IPS-11a (cell line): ENCODE data around the gene KRTAP9-8.
"Not testable (repeated sequence)": the region's sequence is repeated elsewhere in the genome, so short reads cannot be mapped to it uniquely, and the experiment has no call there.

Source experiments
- H3K4me3 ChIP-seq: one replicate; pipeline ENCODE4 v1.5.1; 2013; ENCODE audit warnings: low read depth, low read length, control low read depth

The KRTAP9-8 gene, protein sequence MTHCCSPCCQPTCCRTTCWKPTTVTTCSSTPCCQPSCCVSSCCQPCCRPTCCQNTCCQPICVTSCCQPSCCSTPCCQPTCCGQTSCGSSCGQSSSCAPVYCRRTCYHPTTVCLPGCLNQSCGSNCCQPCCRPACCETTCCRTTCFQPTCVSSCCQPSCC

DNA sequence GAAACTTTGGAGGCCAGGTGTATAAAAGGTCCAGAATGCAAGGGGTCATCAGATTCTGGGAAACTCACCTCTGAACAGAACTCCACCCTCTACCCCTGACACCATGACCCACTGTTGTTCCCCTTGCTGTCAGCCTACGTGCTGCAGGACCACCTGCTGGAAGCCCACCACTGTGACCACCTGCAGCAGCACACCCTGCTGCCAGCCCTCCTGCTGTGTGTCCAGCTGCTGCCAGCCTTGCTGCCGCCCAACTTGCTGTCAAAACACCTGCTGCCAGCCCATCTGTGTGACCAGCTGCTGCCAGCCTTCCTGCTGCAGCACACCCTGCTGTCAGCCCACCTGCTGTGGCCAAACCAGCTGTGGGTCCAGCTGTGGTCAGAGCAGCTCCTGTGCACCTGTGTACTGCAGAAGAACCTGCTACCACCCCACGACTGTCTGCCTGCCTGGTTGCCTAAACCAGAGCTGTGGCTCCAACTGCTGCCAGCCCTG, at the start of gene KRTAP9-8:
TSS of gene KRTAP9-8 (plus strand) at position 51 of the 489 bp plus-strand sequence. CDS start at position 104, 53 bp downstream.
- H3K4me3 ChIP-seq, result not testable (repeated sequence)

DNA sequence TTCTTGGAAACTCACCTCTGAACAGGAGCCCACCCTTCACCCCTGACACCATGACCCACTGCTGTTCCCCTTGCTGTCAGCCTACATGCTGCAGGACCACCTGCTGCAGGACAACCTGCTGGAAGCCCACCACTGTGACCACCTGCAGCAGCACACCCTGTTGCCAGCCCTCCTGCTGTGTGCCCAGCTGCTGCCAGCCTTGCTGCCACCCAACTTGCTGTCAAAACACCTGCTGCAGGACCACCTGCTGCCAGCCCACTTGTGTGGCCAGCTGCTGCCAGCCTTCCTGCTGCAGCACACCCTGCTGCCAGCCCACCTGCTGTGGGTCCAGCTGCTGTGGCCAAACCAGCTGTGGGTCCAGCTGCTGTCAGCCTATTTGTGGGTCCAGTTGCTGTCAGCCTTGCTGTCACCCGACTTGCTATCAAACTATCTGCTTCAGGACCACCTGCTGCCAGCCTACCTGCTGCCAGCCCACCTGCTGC, 47.9 kb upstream of the KRTAP9-8 start, which contains the start of gene KRTAP9-1:
TSS of gene KRTAP9-1 (plus strand) at position 51 of the 482 bp plus-strand sequence. CDS start at position 51, 0 bp downstream.
- H3K4me3 ChIP-seq, result not testable (repeated sequence)

DNA sequence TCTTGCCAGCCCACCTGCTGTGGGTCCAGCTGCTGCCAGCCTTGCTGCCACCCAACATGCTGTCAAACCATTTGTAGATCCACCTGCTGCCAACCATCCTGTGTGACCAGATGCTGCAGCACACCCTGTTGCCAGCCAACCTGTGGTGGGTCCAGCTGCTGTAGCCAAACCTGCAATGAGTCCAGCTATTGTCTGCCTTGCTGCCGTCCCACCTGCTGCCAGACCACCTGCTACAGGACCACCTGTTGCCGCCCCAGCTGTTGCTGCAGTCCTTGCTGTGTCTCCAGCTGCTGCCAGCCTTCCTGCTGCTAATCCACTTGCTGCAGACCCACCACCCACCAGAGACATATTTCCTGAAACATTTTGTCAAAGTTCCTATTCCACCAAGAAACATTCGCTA, 47.5 kb upstream of the KRTAP9-8 start:
- H3K4me3 ChIP-seq, result no peak overlapping the region

DNA sequence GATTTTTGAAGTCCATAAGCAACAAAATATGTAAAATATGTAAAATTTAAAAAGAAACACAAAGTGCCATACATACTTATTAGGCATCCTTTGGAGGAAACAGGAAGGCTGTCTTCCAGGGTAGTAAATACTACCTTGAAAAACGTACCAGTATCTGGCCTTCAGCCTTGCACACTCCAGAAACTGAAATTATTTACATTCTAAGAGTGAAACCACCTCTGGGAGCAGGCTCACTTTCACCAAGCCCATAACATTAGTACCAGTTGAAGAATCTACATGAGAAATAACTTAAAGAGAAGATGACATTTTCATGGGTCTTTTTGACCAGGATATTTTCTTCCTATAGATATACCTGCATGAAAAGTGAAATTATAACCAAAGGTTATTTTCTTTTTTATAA, 41.7 kb upstream of the KRTAP9-8 start:
- H3K4me3 ChIP-seq, result no peak overlapping the region

DNA sequence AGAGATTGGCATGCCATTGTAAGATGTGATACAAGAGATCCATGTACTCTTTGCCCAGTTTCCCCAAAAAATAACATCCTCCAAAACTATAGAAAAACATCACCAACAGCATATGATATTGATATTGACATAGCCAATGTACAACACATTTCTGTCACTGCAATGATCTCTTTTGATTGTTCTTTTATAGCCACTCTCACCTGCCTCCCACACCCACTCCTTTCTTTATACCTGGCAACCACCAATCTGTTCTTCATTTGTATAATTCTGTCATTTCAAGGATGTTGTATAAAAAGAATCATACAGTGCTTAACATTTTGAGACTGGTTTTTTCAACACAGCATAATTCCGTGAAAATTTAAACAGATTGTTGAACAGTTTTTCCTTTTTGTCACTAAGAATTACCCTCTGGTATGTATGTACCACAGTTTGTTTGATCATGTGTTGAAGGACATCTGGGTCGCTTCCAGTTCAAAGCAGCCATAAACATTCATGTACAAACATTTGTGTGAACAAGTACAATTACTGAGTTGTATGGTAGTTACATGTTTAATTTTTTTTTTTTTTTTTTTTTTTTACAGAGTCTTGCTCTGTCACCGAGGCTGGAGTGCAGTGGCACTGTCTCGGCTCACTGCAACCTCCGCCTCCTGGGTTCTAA, 38.2 kb upstream of the KRTAP9-8 start:
- H3K4me3 ChIP-seq, result no peak overlapping the region

DNA sequence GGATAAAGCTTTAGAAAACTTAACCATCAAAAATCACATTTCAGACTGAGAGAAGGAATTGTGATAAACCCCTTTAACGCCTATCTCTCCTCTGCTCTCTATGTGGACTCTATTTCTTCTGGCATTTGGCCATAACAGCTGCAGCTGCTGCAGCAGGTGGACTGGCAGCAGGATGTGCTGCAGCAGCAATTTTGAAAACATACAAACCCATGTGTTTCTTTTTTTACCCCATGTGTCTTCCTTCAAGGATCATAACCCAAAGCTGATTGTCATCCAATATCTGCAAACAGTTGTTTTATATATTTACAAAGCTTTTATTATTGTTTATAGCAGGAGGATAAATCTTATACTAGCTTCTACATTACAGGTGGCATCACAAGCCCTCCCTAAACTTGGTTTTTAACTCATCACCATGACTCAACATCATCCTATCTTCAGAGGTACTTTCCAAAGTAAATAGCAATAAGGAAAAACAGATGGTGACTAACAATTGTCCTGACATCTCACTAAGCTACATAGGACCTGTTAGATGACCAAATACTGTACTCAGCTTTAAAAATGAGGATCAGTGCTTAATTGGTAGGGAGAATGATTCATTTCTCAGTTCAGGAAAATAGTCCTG, 25.8 kb upstream of the KRTAP9-8 start:
- no peak overlapping the region for H3K4me3 ChIP-seq

DNA sequence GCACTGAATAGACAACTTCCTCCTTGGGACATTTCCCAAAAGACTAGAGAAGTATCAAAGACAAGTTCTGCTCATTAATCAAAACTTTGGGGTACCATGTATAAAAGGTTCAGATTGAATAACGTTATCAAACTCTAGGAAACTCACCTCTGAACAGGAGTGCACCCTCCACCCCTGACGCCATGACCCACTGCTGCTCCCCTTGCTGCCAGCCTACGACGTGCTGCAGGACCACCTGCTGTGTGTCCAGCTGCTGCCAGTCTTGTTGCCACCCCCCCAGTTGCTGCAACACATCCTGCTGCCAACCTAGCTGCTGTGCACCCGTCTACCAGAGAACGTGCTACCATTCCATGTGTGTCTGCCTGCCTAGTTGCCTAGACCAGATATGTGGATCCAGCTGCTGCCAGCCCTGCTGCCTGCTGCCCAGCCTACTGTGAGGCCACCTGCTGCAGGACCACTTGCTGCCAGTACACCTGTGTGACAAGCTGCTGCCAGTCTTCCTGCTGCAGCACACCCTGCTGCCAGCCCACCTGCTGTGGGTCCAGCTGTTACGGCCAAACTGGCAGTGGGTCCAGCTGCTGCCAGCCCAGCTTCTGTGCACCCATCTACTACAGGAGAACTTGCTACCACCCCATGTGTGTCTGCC, 25.2 kb upstream of the KRTAP9-8 start:
- no peak overlapping the region for H3K4me3 ChIP-seq

DNA sequence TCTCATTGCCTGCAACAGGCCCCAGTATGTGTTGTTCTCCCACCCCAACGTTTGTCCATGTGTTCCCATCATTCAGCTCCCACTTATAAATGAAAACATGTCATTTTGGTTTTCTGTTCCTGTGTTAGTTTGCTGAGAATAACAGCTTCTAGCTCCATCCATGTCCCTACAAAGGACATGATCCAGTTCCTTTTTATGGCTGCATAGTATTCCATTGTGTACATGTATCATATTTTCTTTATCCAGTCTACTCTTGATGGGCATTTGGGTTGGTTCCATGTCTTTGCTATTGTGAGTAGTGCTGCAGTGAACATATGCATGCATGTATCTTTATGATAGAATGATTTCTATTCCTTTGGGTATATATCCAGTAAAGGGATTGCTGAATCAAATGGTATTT, 22.1 kb upstream of the KRTAP9-8 start:
- no peak overlapping the region for H3K4me3 ChIP-seq

DNA sequence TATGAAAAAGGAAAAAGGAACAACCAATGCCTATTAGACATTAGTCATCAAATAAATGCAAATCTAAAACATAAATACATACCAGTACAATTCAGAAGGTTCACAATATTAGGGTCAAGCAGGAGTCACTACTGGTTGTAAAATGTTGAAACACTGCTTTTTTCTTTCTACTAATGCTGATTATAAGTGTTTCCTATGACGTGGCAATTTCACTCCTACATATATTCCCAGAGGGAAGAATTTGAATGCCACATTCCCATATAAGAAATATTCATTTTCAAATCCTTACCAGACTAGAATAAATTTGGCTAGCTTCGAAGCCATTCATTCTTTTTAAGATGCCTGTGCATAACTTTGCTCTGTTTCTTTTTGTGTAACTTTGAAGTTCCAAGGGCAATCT, 14.0 kb upstream of the KRTAP9-8 start:
- H3K4me3 ChIP-seq, result no peak overlapping the region

DNA sequence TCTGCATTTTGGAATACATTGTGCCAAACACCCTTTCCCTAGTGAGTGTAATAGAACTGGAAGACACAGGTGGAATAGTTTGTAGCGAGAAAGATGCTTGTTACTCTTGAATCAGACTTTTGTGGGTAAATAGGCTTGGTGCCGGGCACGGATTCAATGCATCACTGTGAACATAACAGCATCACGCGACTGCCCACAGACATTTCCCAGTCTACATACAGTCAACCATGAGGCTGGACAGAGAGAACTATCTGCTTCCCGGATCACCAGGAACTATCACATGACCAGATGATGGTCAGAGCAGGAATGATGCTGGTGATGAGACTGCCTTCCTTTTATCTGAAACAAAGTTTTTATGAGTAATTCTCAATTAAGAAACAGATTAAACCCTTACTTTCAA, 11.7 kb upstream of the KRTAP9-8 start:
- H3K4me3 ChIP-seq, result no peak overlapping the region

DNA sequence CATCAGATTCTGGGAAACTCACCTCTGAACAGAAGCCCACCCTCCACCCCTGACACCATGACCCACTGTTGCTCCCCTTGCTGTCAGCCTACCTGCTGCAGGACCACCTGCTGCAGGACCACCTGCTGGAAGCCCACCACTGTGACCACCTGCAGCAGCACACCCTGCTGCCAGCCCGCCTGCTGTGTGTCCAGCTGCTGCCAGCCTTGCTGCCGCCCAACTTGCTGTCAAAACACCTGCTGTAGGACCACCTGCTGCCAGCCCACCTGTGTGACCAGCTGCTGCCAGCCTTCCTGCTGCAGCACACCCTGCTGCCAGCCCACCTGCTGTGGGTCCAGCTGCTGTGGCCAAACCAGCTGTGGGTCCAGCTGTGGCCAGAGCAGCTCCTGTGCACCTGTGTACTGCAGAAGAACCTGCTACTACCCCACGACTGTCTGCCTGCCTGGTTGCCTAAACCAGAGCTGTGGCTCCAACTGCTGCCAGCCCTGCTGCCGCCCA, 11.2 kb upstream of the KRTAP9-8 start, which contains the start of gene KRTAP9-2:
TSS of gene KRTAP9-2 (plus strand) at position 51 of the 498 bp plus-strand sequence. CDS start at position 58, 7 bp downstream.
- H3K4me3 ChIP-seq, result not testable (repeated sequence)

DNA sequence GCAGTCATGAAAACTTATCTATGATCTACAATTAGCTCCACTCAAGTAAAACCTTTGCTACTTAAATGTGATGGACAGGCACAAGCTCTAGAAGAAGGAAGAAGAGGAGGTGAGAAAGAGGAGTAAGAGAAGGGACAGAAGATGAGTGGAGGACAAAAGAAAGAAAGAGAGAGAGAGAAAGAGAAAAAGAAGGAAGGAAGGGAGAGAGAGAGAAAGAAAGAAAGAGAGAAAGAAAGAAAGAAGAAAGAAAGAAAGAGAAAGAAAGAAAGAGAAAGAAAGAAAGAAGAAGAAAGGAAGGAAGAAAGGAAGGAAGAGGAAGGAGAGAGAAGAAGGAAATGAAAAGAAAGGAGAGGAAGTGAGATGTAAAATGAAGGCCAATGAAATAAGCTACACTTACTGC, 7.7 kb upstream of the KRTAP9-8 start:
- no peak overlapping the region for H3K4me3 ChIP-seq

DNA sequence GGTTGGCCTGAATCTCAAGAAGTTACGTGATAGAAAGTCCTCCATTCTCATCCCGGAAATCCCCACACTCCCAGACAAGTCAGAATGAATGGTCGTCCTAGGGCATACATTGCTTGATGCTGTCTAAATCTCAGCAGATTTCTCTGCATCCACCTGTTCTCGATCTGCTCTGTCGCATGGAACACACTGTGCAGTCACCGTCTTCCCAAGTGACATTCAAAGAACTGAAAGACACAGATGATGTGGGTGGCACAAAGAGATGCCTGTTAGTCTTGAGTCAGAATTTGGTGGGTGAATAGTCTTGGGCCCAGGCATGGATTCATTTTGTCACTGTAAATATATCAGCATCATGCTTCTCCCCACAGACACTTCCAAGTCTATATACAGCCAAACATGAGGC, 6.1 kb upstream of the KRTAP9-8 start:
- H3K4me3 ChIP-seq, result no peak overlapping the region

DNA sequence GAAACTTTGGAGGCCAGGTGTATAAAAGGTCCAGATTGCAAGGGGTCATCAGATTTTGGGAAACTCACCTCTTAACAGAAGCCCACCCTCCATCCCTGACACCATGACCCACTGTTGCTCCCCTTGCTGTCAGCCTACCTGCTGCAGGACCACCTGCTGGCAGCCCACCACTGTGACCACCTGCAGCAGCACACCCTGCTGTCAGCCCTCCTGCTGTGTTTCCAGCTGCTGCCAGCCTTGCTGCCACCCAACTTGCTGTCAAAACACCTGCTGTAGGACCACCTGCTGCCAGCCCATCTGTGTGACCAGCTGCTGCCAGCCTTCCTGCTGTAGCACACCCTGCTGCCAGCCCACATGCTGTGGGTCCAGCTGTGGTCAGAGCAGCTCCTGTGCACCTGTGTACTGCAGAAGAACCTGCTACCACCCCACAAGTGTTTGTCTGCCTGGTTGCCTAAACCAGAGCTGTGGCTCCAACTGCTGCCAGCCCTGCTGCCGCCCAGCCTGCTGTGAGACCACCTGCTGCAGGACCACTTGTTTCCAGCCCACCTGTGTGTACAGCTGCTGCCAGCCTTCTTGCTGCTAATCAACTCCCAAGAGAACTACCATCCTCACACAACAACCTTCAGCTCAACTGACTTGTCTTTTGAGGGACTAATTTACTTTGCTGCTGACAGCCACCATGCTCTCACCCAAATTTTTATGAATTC, 5.2 kb upstream of the KRTAP9-8 start, which contains the start of gene KRTAP9-3:
TSS of gene KRTAP9-3 (plus strand) at position 51 of the 707 bp plus-strand sequence. CDS start at position 104, 53 bp downstream.
- not testable (repeated sequence) for H3K4me3 ChIP-seq

DNA sequence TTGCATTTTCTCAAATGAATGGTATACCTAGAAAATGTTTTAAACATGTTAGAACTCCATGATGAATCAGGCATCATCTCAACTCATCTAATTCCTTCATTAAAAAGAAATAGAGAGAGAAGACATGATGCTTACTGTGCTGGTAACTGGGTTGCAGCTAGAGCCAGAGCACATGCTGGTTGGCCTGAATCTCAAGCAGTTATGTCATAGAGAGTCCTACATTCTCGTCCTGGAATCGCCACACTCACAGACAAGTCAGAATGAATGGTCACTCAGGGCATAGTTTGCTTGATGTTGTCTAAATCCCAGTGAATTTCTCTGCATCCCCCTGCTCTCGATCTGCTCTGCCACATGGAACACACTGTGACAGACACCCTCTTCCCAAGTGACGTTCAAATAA, 683 bp upstream of the KRTAP9-8 start:
- not testable (repeated sequence) for H3K4me3 ChIP-seq

DNA sequence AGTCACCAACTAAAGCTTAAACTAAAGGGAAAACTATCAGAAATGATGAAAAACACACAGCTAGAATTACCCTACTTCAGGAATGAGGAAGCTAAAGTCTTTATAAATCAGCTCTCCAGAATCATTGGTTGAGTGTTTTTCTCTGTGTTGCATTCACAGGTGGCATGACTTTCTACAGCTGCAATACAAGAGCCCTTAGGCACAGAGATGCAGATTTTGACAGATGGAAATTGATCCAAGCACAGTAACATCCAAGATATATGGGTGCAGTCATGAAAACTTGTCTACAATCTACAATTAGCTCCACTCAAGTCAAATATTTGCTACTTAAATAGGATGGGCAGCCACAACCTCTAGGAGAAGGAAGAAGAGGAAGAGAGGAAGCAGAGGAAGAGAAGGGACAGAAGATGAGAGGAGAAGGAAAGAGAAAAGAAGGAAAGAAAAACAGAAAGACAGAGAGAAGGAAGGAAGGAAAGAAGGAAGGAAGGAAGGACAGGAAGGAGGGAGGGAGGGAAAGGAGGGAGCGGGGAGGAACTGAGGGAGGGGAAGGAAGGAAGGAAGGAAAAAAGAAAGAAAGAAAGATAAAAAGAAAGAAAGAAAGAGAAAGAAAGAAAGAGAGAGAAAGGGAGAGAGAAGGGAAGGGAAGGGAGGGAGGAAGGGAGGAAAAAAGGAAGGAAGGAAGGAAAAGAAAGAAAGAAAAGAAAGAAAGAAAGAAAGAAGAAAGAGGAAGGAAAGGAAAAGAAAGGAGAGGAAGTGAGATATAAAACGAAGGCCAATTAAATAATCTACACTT, 9.4 kb downstream of the KRTAP9-8 start:
- H3K4me3 ChIP-seq, result not testable (repeated sequence)

DNA sequence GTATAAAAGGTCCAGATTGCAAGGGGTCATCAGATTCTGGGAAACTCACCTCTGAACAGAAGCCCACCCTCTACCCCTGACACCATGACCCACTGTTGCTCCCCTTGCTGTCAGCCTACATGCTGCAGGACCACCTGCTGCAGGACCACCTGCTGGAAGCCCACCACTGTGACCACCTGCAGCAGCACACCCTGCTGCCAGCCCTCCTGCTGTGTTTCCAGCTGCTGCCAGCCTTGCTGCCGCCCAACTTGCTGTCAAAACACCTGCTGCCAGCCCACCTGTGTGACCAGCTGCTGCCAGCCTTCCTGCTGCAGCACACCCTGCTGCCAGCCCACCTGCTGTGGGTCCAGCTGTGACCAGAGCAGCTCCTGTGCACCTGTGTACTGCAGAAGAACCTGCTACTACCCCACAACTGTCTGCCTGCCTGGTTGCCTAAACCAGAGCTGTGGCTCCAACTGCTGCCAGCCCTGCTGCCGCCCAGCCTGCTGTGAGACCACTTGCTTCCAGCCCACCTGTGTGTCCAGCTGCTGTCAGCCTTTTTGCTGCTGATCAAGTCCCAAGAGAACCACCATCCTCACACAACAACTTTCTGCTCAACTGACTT, 11.9 kb downstream of the KRTAP9-8 start, which contains the start of gene KRTAP9-4:
TSS of gene KRTAP9-4 (plus strand) at position 51 of the 604 bp plus-strand sequence. CDS start at position 85, 34 bp downstream.
- H3K4me3 ChIP-seq, result not testable (repeated sequence)

DNA sequence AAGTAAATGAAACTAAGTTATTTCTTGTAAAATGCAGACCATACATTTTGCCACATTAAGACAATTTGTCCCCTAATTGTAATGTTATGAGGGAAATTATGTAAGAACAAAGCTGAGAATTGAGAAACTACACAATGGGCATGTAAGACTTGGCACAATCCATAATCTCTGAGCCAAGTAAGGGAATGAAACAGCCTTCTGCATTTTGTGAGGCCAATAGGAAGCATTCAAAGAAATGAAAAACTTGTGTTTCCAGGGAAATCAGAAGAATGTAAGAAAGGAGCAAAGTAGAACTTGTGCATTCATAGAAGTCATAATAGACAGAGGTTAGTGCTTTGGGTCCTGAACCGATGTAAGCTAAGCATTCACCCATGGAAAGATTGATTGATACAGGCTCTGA, 13.5 kb downstream of the KRTAP9-8 start:
- no peak overlapping the region for H3K4me3 ChIP-seq

DNA sequence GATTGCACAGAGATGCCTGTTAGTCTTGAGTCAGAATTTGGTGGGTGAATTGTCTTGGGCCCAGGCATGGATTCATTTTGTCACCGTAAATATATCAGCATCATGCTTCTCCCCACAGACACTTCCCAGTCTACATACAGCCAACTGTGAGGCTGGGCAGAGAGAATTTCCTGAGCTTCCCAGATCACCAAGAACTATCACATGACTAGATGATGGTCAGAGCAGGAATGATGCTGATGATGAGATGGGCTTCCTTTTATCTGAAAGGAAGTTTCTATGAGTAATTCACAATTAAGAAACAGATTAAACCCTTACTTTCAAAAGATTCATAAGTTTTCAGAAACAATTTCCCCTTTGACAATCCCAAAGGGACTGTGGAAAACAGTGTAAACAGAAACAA, 17.1 kb downstream of the KRTAP9-8 start:
- no peak overlapping the region for H3K4me3 ChIP-seq
